GM21576 (cell line): Measurements from ENCODE around the gene CGNL1.

ENCODE experiments used
- ATAC-seq: cut with Tn5 transposase; IDR thresholded peaks from one replicate; pipeline ENCODE4 v1.9.1; 2021; ENCODE audit warnings: mild to moderate bottlenecking, moderate library complexity; ENCODE audit not compliant: unreplicated experiment

The CGNL1 gene

GRCh38 chr15:57592836-57593420, 216.6 kb downstream of the CGNL1 start:
- ATAC-seq = no peak

- no peak for ATAC-seq
These were observed 218.2 kb downstream of the CGNL1 start for GRCh38 chr15:57594479-57594878.

- no peak for ATAC-seq
These were observed 218.9 kb downstream of the CGNL1 start for GRCh38 chr15:57595011-57595866.

- ATAC-seq = no peak
These were observed 220.1 kb downstream of the CGNL1 start for GRCh38 chr15:57596301-57596855.

DNA sequence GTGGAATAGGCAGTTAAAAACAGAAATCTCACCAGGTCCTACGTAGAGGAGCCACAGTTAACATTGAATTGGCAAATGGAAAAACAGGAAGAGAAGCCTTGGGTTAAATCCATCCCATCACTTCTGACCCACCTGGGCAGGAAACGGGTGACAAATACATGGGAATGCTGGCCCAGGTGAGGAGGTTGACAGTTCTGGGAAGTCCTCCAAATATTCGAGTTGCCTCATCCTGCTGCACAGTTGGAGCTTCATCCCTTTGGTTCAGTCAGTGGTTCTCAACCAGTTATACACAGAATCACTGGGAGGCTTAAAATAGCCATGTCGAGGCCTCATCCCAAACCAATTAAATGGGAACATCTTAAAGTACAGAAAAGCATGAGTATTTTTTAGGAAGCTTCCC, 220.7 kb downstream of the CGNL1 start:
- ATAC-seq = no peak

DNA sequence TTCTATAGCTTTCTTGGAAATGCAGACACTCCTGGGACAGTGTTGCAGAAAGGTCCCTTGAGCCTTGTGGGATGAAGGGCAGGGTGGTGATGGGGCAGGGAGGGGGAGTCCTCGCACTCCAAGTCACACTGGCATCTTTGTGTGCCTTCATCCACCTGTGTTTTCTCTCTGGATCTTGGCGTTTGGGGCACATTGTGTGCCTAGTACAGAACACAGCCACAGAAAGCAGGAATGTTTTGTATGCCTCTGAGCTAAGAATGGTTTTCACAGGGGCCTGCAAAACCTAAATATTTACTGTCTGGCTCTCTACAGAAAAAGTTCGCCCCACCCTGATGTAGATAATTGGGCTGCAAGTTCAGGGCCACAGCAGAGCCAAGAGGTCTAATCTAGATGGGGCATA, 221.1 kb downstream of the CGNL1 start:
- no peak for ATAC-seq

DNA sequence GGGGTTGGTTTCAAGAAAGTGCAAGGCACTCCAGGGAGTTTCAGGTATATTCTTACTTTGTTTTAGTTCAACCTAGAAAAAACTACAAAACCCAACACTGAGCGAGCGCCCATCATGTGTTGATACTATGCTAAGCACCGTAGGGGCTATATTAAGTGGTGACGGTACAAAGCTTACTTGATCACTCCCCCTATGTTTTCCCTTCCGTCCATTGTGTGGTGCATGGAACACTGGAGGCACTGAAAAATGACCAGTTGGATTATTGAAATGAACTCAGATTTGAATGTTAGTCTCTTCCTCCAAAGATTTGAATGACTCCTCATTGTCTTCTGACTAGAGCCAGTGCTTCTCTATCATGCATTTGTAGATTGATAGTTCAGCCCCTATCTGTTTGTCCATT, 222.0 kb downstream of the CGNL1 start:
- no peak for ATAC-seq

- no peak for ATAC-seq
These were observed 223.0 kb downstream of the CGNL1 start for GRCh38 chr15:57599296-57599810.

DNA sequence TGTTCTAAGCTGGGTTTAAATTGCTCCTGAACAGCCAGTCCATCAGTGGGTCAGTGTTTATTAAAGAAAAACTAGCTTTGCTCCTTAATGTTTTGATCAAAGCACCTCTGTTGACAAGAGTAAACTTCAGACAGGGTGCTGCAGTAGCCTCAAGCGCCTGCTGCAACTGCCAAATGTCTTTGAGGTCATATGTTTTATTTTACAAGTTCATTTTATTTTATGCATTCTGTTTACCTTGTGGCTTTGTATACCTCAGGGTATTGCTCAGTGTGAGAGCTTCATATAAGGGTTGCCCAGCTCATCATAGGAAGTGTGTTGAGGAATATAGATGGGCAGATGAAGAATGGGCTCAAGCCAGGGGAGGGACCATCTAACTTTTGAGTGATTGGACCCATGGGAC, 223.9 kb downstream of the CGNL1 start:
- ATAC-seq = no peak
